Measurements from ENCODE around the gene AIP. TPM values are rescaled to one million over a fixed set of nuclear protein-coding genes. Genes with fewer than 3 reads are reported as not detected.
A peak's percentile ranks its signal among the peaks of the same experiment; 100 is the strongest.

AIP gene
- total RNA-seq, 1 experiment from 2014 or later = 61.0 TPM

- Histone ChIP-seq H3K9ac (ENCODE audit: low read length) (no peak overlapping the region), H3K27ac (ENCODE audit: low read depth, low read length) (no peak overlapping the region), H2AFZ (ENCODE audit: low read depth, low read length, poor library complexity, severe bottlenecking) (no peak overlapping the region), H3K4me1 (ENCODE audit: control insufficient read depth in 1 of 2, insufficient read depth in 2 of 2, low read length in 2 of 2) (no peaks in the 10 kb centered on the region), H3K9me2 (ENCODE audit: insufficient read depth) (no peaks in the 10 kb centered on the region), H3K9me3 (ENCODE audit: control insufficient read depth in 1 of 2, insufficient read depth in 1 of 2, low read depth in 1 of 2, low read length in 2 of 2) (no peaks in the 10 kb centered on the region), H4K20me1 (ENCODE audit: insufficient read depth) (no peaks in the 10 kb centered on the region), H3K79me2 (ENCODE audit: insufficient read depth, low read length) (no peaks in the 10 kb centered on the region), H3K4me2 (ENCODE audit: low read length) (no peak overlapping the region), H3K4me3 (replicated peaks in 1 of 2; ENCODE audit: low read depth in 1 of 2, low read length in 2 of 2) (no peak overlapping the region), H3K36me3 (ENCODE audit: control insufficient read depth in 1 of 2, insufficient read depth in 2 of 2, low read length in 2 of 2) (peaks cover 0 to 5% of the 10 kb centered on the region in 2 experiments; a peak in 2 of 4 replicates), H3K27me3 (ENCODE audit: insufficient read depth, low read length) (no peaks in the 10 kb centered on the region)
- ATAC-seq (no peak), DNase-seq (ENCODE audit: low read depth, low spot score) (no peak)
- TF ChIP-seq EZH2 (IDR thresholded peaks at IDR 0.05) (no peak), ZFX (IDR thresholded peaks at IDR 0.05) (no peak), FOSL1 (IDR thresholded peaks at IDR 0.05; ENCODE audit: low read depth) (no peak), ELF1 (IDR thresholded peaks at IDR 0.05; ENCODE audit: borderline replicate concordance, low read depth) (no peak)
- ChIA-PET CTCF (no interaction called here), POLR2A (no interaction called here), RAD21 (ENCODE audit: low non-redundant PET in 1 of 2, low total read pairs in 2 of 2, uncharacterized antibody in 2 of 2, unreplicated experiment in 2 of 2) (no interaction called here)
- intact Hi-C loops (cut with micrococcal nuclease) = no loop called here
- BruUV-seq (replicated peaks) = no TSS peak
Observed at GRCh38 chr11:67492069-67492727, 9.4 kb downstream of the AIP start.

GRCh38 chr11:67492801-67493547, 10.1 kb downstream of the AIP start:
- no peak overlapping the region for H3K27ac ChIP-seq (ENCODE audit: low read depth, low read length)
- no peak overlapping the region for H3K4me2 ChIP-seq (ENCODE audit: low read length)
- H3K9me3 ChIP-seq (ENCODE audit: control insufficient read depth in 1 of 2, insufficient read depth in 1 of 2, low read depth in 1 of 2, low read length in 2 of 2) = no peaks in the 10 kb centered on the region
- TF ChIP-seq EGR1 (IDR thresholded peaks at IDR 0.05; ENCODE audit: low read depth) (no peak), REST (IDR thresholded peaks at IDR 0.05; ENCODE audit: low read depth) (no peak), MAX (IDR thresholded peaks at IDR 0.05) (no peak), CTCF (IDR thresholded peaks at IDR 0.05 in 2 of 3, conservative IDR thresholded peaks at IDR 0.05 in 1 of 3; ENCODE audit: borderline replicate concordance in 1 of 3, insufficient read depth in 1 of 3, low read depth in 2 of 3, low read length in 2 of 3) (no peak), ELF1 (IDR thresholded peaks at IDR 0.05; ENCODE audit: borderline replicate concordance, low read depth) (no peak), TCF7L2 (IDR thresholded peaks at IDR 0.05; ENCODE audit: borderline replicate concordance, extremely low read depth, insufficient read depth, insufficient read length) (no peak), FOSL1 (IDR thresholded peaks at IDR 0.05; ENCODE audit: low read depth) (no peak), POLR2A (IDR thresholded peaks at IDR 0.05; ENCODE audit: borderline replicate concordance, extremely low read depth, insufficient read depth, insufficient read length) (no peak), SRF (IDR thresholded peaks at IDR 0.05; ENCODE audit: low read depth) (no peak), ATF3 (IDR thresholded peaks at IDR 0.05) (no peak), CBX3 (IDR thresholded peaks at IDR 0.05; ENCODE audit: low read depth) (no peak)
- no peaks in the 10 kb centered on the region for H3K27me3 ChIP-seq (ENCODE audit: insufficient read depth, low read length)
- ChIA-PET RAD21 (ENCODE audit: low non-redundant PET in 1 of 2, low total read pairs in 2 of 2, uncharacterized antibody in 2 of 2, unreplicated experiment in 2 of 2) (no interaction called here), POLR2A (no interaction called here), CTCF (no interaction called here)
- H3K4me3 ChIP-seq (replicated peaks in 1 of 2; ENCODE audit: low read depth in 1 of 2, low read length in 2 of 2) = no peak overlapping the region
- DNase-seq (ENCODE audit: low read depth, low spot score) (no peak), ATAC-seq (peak; percentile 70)
- H3K4me1 ChIP-seq (ENCODE audit: control insufficient read depth in 1 of 2, insufficient read depth in 2 of 2, low read length in 2 of 2) = no peaks in the 10 kb centered on the region
- BruUV-seq (replicated peaks) = no TSS peak
- H4K20me1 ChIP-seq (ENCODE audit: insufficient read depth) = no peaks in the 10 kb centered on the region
- no peaks in the 10 kb centered on the region for H3K9me2 ChIP-seq (ENCODE audit: insufficient read depth)
- H3K9ac ChIP-seq (ENCODE audit: low read length) = no peak overlapping the region
- no peak overlapping the region for H2AFZ ChIP-seq (ENCODE audit: low read depth, low read length, poor library complexity, severe bottlenecking)
- H3K36me3 ChIP-seq (ENCODE audit: control insufficient read depth in 1 of 2, insufficient read depth in 2 of 2, low read length in 2 of 2) = peaks cover 0 to 5% of the 10 kb centered on the region in 2 experiments; a peak in 2 of 4 replicates
- intact Hi-C loops (cut with micrococcal nuclease) = no loop called here
- H3K79me2 ChIP-seq (ENCODE audit: insufficient read depth, low read length) = no peaks in the 10 kb centered on the region

All from HCT116 (cell line).